Body of pancreas (tissue), 4 donors: ENCODE data around the gene RPL10.

Experiments
- CTCF ChIP-seq, 7 experiments: fragments of 450-650 bp in 4 of 7; fragments of 200-600 bp in 3 of 7; sonication (generic) in 3 of 7; IDR thresholded peaks; one replicate each; pipeline ENCODE4 v1.5.1; 2016 to 2019; ENCODE audit warnings: antibody characterized with exemption in 7 of 7
- POLR2A ChIP-seq, 3 donors: fragments of 450-650 bp; IDR thresholded peaks; one replicate each; pipeline ENCODE4 v1.6.1; 2016; ENCODE audit warnings: antibody characterized with exemption in 3 of 3, mild to moderate bottlenecking in 2 of 3

GRCh38 chrX:154446430-154446829 lies 48.3 kb downstream of the RPL10 start:
- TF ChIP-seq CTCF (IDR thresholded peaks at IDR 0.05): no peak
- TF ChIP-seq POLR2A (IDR thresholded peaks at IDR 0.05): no peak
